ENCODE measurements around the gene LDLRAD4.

The LDLRAD4 gene

DNA sequence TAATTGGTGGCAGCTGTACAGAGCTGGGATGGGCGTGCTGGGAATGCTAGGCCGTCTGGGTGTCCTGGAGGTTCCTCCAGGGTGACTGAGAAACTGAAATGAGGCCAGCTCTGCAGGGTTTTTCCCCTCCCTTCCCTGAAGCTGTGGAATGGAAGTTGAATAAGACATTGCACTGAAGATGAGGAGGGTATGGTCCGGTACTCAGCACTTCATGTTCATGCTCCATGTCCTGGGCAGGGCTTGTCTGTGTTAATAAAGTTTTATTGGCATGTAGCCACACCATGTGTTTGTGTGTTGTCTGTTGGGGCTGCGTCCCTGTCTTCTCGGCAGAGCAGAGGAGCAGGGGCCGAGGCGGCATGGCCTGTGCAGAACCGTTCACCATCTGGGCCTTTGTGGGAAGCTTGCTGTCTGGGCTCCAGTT is 154.0 kb downstream of the LDLRAD4 start:
- DNase-seq (ENCODE audit: low read depth), result no peak

GRCh38 chr18:13374096-13374467 is 155.5 kb downstream of the LDLRAD4 start:
- no peak for DNase-seq (ENCODE audit: low read depth)

- DNase-seq (ENCODE audit: low read depth), result no peak
Measured at GRCh38 chr18:13374468-13375301, 156.1 kb downstream of the LDLRAD4 start.

DNA sequence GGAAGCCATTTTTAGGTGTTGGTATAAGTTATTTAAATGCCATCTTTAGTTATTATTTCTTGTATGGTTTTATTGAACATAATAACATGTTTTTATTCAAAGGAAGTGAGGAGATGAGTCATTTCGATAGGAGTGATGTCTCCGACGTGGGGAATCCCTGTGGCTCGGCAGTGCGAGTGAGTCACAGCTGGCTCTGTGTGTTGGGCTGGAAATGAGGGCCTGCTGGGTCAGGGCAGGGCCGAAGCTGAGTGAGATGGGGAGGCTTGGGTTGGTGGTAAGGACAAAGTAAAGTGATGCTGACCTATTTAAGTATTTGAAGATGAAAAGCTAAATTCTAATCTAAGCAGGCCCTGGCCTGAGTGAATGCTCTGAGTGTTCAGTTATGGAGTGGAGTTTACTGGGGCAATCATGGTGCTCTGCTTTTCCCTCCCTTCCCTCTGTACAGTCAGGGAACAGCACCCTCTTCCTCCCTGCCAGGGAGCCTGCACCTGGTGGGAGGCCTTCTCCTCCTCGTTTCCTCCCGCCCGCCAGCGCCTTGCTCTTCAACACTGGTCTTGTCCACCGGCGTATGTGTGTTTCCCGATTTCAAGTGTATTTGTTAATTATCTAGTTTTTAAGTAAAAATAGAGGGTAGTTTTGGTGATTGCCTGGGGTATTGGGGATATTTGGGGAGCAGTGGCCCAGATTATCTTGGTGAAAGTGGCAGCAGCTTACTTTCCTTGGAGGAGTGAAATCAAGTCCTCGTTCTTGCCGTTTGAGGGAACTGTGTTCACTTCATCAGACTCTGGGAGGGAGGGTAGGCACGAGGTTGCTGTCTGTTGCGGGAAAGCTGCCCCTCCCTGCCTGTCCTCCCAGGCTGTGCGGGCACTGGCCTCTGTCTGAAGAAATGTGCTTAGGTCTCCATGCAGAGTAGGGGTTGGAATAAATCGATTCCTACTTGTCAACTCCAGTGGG is 157.0 kb downstream of the LDLRAD4 start:
- peak; percentile 90 for DNase-seq (ENCODE audit: low read depth)

DNA sequence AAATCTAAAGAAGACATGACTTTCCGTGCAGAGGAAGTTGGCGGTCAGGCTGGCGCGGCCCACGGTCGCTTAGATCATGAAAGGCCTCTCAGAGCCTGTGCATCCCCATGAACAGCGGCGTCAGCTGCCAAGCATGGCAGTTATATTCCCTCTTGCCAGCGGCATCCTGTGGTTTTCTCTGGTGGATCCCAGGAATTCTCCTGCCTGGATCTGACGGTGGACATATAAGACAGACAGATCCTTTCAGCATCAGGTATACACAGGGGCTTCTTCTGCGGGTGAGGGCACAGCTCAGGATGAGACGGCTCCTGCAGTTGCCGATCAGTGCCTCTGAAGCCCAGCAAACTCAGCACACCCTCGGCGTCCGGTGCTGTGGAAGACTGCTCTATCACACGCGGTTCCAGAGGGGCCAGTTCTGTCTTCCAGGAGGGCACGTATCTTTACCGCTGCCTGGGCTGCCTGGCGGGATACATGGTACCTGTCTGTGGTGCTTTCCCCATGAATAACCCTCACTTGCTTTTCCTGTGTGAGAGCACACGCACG is 157.8 kb downstream of the LDLRAD4 start:
- DNase-seq (ENCODE audit: low read depth), result no peak

DNA sequence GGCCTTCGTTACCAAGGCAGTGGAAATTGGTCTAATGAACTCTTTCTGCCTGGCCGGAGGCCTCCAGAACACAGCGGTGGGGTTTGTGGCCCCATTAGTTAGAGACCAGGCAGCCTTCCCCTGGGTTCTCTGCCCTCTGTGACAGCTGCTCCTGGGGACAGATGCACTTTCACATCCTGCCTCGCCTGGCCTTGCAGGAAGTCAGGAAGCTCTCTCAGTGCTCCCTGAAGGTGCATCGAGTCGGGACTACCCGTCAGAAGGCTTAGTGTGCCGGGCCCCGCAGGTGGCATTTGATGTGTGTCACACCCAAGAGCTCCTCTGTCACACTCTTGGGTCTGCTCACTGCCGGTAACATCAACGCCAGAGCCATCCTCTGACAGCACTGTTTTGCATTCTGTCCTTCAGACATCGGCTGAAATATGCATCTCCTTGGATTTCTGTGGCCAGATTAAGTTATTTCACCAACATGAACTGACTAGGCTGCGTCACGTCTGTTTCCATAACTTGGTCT is 158.3 kb downstream of the LDLRAD4 start:
- no peak for DNase-seq (ENCODE audit: low read depth)

DNA sequence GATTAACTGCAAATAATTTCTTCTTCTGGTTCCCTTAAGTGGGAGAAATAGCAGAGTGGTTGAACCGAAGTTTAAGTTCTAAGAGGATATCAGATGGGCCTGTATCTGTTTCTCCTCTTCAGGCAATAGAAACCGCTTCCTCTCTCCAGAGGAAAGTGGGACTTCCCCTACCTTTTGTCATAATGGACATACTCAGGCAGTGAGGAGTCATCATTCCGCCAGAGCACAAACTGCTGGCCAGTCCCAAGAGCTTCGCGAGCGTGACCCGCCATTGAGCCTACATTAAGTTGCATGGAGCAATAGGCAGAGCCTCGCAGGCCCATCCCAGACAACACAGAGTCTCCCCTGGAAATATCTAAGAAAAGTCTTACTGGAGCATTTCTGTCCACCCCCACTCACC is 158.9 kb downstream of the LDLRAD4 start:
- no peak for DNase-seq (ENCODE audit: low read depth)

DNA sequence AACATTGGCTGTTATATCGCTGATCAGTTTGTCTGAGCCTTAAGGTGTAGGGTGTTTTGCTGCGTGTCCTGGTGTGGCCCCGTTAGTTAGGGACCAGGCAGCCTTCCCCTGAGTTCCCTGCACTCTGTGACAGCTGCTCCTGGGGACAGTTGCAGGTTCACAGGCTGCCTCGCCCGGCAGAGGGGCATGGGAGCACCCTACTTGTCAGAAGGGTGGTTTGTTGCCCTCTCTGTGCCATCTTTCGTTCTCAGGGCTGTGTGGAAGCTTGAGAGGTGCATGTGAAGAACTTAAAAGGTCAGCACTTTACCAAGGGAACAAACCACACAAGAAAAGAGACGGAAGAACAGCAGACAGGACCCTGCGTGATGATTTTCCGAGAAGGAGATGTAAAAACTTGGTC is 159.6 kb downstream of the LDLRAD4 start:
- no peak for DNase-seq (ENCODE audit: low read depth)

- DNase-seq (ENCODE audit: low read depth), result no peak
Measured at GRCh38 chr18:13379062-13379865, 160.7 kb downstream of the LDLRAD4 start.

DNA sequence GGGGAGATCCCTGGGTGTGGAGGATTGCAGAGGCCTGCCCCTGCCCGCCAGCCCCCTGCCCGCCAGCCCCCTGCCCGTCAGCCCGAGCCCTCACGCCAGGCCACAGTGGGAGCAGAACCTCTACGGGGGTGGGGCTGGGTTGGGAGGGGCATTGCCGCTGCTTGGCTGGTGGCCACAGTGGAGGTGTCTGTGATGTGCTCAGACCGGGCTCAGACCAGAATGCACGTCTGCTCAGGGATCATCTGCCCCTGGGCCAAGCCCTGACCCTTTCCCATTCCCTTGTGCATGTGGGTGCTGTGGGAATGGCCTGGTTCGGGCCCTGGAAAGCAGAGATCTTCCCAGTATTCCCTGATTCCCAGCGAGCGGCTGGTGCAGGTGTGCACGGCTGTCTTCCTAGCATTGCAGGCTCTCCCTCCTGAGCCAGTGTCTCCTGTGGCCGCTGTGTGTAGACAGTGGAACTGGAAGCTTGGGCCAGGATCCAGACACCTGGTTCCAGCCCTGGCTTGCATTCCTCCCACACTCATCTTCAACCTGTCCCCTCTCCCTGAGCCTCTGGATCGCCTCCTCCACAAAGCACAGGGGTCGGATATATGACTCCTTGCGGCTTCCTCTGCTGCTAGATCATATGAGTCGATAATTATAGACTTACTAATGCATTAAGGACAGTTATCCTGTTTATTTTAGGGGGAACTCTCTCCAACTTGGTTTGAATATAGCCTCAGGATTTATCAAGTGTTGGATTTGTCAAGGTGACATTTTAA is 161.6 kb downstream of the LDLRAD4 start:
- DNase-seq (ENCODE audit: low read depth), result no peak

- DNase-seq (ENCODE audit: low read depth), result no peak
Measured at GRCh38 chr18:13380691-13381070, 162.1 kb downstream of the LDLRAD4 start.

GRCh38 chr18:13381331-13381730 is 162.8 kb downstream of the LDLRAD4 start:
- DNase-seq (ENCODE audit: low read depth), result no peak

DNA sequence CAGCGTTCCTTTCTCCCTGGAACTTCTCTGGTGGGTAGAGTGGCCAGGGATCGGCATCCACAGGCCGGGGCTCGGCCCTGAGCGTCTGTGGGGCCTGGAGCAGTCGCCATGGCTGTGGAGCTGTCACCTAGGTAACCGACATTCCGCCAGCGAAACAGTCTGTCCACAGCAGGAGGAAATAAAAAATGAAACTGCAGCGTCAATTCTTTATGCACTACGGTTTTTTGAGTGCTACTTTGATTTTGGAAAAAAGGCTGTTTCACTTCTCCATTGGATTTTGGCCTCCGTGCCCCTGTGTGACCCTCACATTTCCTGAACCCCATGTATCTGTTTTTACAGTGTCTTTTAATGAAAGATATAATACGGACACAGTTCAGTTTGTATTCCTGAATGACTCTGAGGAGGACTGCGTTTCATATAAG is 163.4 kb downstream of the LDLRAD4 start:
- DNase-seq (ENCODE audit: low read depth), result peak; percentile 57

DNA sequence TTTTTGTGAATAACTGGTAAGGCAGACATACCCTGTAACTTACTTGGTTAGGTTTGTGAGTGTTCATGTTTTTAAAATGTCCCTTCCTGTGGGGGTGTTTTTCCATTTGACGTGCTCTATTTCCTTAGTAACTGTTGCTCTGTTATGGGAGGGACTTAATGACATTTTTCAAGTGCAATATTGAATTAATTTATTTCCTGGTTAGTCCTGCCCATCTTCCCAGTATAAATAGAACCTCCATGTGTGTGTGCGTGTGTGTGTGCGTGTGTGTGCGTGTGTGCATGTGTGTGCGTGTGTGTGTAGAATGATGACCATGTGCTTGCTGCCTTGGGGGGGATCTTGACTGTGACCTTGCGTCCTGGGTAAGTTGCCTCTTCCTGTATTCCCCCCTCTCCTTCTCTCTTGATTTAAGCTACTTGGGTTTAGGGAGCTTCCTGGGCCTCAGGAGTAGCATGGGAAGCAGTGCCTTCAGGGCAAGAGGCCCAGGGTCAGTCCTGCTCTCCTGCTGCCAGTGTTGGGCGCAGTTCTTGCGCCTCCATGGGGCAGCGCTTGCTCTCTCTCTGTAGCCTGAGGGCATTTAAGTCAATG is 163.9 kb downstream of the LDLRAD4 start:
- DNase-seq (ENCODE audit: low read depth), result peak; percentile 59

- DNase-seq (ENCODE audit: low read depth), result no peak
Measured at GRCh38 chr18:13382954-13383827, 164.6 kb downstream of the LDLRAD4 start.

DNA sequence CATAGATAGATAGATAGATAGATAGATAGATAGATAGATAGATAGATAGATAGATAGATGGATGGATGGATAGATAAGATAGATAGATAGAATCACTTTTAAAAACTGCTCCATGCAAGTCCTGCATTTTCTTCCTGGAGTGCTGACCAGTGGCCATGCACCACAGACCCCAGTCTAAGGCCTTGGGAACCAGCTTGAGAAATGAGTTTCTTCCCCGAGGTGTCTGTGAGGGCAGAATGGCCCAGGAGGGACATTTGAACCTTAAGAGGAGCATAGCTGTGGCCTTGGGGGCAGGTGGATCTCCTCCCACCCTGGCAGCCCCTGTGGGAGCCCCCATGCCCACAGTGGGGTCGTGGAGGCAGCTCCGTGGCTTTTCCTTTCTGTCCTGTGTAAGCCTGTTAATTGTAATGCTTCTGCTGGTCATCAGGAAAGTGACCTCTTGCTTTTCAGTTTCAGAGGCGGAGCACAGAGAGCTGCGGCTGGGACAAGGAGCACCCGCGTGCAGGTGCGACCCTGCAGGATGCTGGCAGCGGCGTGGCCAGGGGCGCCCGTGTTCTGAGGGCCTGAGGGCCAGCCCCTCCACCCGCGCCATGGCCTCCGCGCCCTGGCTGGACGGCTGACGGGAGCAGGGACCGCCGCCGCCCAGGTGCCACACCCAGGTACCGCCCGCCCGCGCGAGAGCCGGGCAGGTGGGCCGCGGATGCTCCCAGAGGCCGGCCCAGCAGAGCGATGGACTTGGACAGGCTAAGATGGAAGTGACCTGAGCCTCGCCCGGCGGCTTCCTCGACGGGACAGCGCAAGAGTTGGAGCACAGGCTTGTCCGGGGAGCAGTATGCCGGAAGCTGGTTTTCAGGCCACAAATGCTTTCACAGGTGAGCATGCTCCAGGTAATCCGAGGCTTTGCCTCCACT is 168.6 kb downstream of the LDLRAD4 start:
- DNase-seq (ENCODE audit: low read depth), result no peak

GRCh38 chr18:13387855-13388548 is 169.4 kb downstream of the LDLRAD4 start:
- peak; percentile 48 for DNase-seq (ENCODE audit: low read depth)

Measured in stromal cell of bone marrow (primary cell).